HepG2 (cell line): ENCODE data around the gene STK40. TPM values are rescaled to one million over a fixed set of nuclear protein-coding genes. Genes with fewer than 3 reads are reported as not detected.

Source experiments
- ATAC-seq: fragments of 200-7000 bp; cut with Tn5 transposase; 3 replicates; pipeline ENCODE4 v1.9.1; 2020; ENCODE audit warnings: mild to moderate bottlenecking, moderate library complexity
- BruUV-seq: library from RNA; stranded (reverse); fragments of 400-500 nt; replicated peaks from 2 replicates; lab custom pipeline; 2021; lab: Mats Ljungman, UMichigan
- CTCF ChIA-PET: fragments of 300-600 bp; formaldehyde crosslinking; extraction: SDS; loops from one replicate; lab custom pipeline; 2021; ENCODE audit warnings: low total read pairs, inconsistent platforms, low intra/inter-chr PET ratio; lab: Yijun Ruan, JAX
- POLR2A ChIA-PET: fragments of 350-600 bp; sonication (Branson Sonifier 250); formaldehyde crosslinking; loops from one replicate; lab custom pipeline; 2020; ENCODE audit warnings: antibody characterized with exemption, inconsistent platforms; lab: Yijun Ruan, JAX
- DNase-seq: peaks from one replicate; pipeline ENCODE4 v3.0.0-alpha.2; 2015; ENCODE audit warnings: low spot score
- FAIRE-seq: peaks from 3 replicates; lab custom pipeline; 2011; peaks lifted over from hg19 to GRCh38; lab: Jason Lieb, UNC
- H2AFZ ChIP-seq: one replicate; pipeline ENCODE4 v1.6.1; 2011; ENCODE audit warnings: low read length, inconsistent platforms
- H3K27ac ChIP-seq: fragments of 300-600 bp; 3 replicates; pipeline ENCODE4 v1.8.0; 2011; ENCODE audit warnings: mixed run types, mild to moderate bottlenecking, mixed read lengths, low read length, inconsistent platforms; ENCODE audit not compliant: insufficient read depth; ENCODE audit errors: extremely low read length
- H3K27me3 ChIP-seq, 2 experiments: fragments of 200-600 bp in 1 of 2; 2 replicates in 1 of 2; 3 replicates in 1 of 2; pipeline versions ENCODE4 v1.6.0 to v1.8.0; 2011; ENCODE audit warnings: low read length in 2 of 2, mild to moderate bottlenecking in 2 of 2, moderate library complexity in 2 of 2, inconsistent platforms in 1 of 2; ENCODE audit not compliant: insufficient read depth in 2 of 2, control insufficient read depth in 1 of 2
- H3K36me3 ChIP-seq, 2 experiments: fragments of 200-600 bp in 1 of 2; replicated peaks in 1 of 2; 2 replicates in 1 of 2; 3 replicates in 1 of 2; pipeline versions ENCODE4 v1.5.1 to v1.8.0; 2011; ENCODE audit warnings: low read length in 2 of 2, inconsistent platforms in 1 of 2; ENCODE audit not compliant: insufficient read depth in 2 of 2, control insufficient read depth in 1 of 2
- H3K4me1 ChIP-seq: 2 replicates; pipeline ENCODE4 v1.5.1; 2012; ENCODE audit warnings: low read length, inconsistent platforms; ENCODE audit not compliant: insufficient read depth
- H3K4me2 ChIP-seq: 2 replicates; pipeline ENCODE4 v1.6.0; 2011; ENCODE audit warnings: low read depth, low read length, inconsistent platforms
- H3K4me3 ChIP-seq, 3 experiments: fragments of 200-600 bp in 1 of 3; sonication (generic), shearing (Covaris generic) in 1 of 3; replicated peaks in 1 of 3; 2 replicates each; pipeline ENCODE4 v1.5.1; 2011 to 2016; ENCODE audit warnings: low read length in 3 of 3, inconsistent platforms in 2 of 3, low read depth in 2 of 3, mild to moderate bottlenecking in 2 of 3, control low read depth in 1 of 3, mixed read lengths in 1 of 3; ENCODE audit not compliant: insufficient read depth in 1 of 3
- H3K79me2 ChIP-seq: one replicate; pipeline ENCODE4 v1.6.1; 2011; ENCODE audit warnings: low read length, inconsistent platforms; ENCODE audit not compliant: insufficient read depth
- H3K9ac ChIP-seq: 2 replicates; pipeline ENCODE4 v1.6.0; 2011; ENCODE audit warnings: mild to moderate bottlenecking, low read depth, low read length, inconsistent platforms; ENCODE audit not compliant: insufficient read depth
- H3K9me3 ChIP-seq: 2 replicates; pipeline ENCODE4 v1.5.1; 2012; ENCODE audit warnings: mild to moderate bottlenecking, low read length
- H4K20me1 ChIP-seq: 2 replicates; pipeline ENCODE4 v1.6.0; 2011; ENCODE audit warnings: inconsistent platforms, mild to moderate bottlenecking, low read length, moderate library complexity; ENCODE audit not compliant: insufficient read depth
- AGO2 ChIP-seq: fragments of 200-400 bp; formaldehyde crosslinking; optimal IDR thresholded peaks from 2 replicates; pipeline ENCODE3; 2017; ENCODE audit warnings: mild to moderate bottlenecking, low read depth, low read length, moderate library complexity
- ATF4 ChIP-seq, 2 experiments: fragments of 450-650 bp in 1 of 2; sonication (generic) in 1 of 2; formaldehyde crosslinking; IDR thresholded peaks; 2 replicates each; pipeline versions ENCODE4 v1.5.0 to v1.8.0; 2020 to 2022; ENCODE audit warnings: mild to moderate bottlenecking in 1 of 2, missing genetic modification reagents in 1 of 2
- ATF5 ChIP-seq: sonication (generic); formaldehyde crosslinking; IDR thresholded peaks from 2 replicates; pipeline ENCODE4 v1.4.0; 2020; ENCODE audit warnings: mild to moderate bottlenecking, low read depth, missing genetic modification reagents
- EED ChIP-seq: sonication (generic); formaldehyde crosslinking; IDR thresholded peaks from 2 replicates; pipeline ENCODE4 v1.5.0; 2020; ENCODE audit warnings: mild to moderate bottlenecking, missing genetic modification reagents
- ERF ChIP-seq: IDR thresholded peaks from 2 replicates; pipeline ENCODE4 v1.6.1; 2018; ENCODE audit warnings: missing biosample characterization, missing genetic modification reagents
- HNRNPH1 ChIP-seq: fragments of 200-400 bp; formaldehyde crosslinking; optimal IDR thresholded peaks from 2 replicates; pipeline ENCODE3; 2017; ENCODE audit warnings: mild to moderate bottlenecking, low read depth, low read length
- IRF9 ChIP-seq: sonication (generic); formaldehyde crosslinking; IDR thresholded peaks from 2 replicates; pipeline ENCODE4 v1.8.0; 2022; ENCODE audit warnings: missing genetic modification reagents, mild to moderate bottlenecking, borderline replicate concordance
- PATZ1 ChIP-seq: sonication (generic); formaldehyde crosslinking; IDR thresholded peaks from 2 replicates; pipeline ENCODE4 v1.4.0; 2020; ENCODE audit warnings: missing genetic modification reagents
- TEAD3 ChIP-seq: optimal IDR thresholded peaks from 2 replicates; pipeline ENCODE3; 2016; ENCODE audit warnings: borderline replicate concordance
- ZNF512 ChIP-seq: sonication (generic); formaldehyde crosslinking; IDR thresholded peaks from 2 replicates; pipeline ENCODE4 v1.4.0; 2020; ENCODE audit warnings: mild to moderate bottlenecking, missing genetic modification reagents
- ZNF513 ChIP-seq: sonication (generic); formaldehyde crosslinking; conservative IDR thresholded peaks from 2 replicates; pipeline ENCODE4 v1.5.0; 2020; ENCODE audit warnings: missing genetic modification reagents
- ZUFSP ChIP-seq: sonication (generic); formaldehyde crosslinking; IDR thresholded peaks from 2 replicates; pipeline ENCODE4 v1.9.0; 2021; ENCODE audit warnings: missing genetic modification reagents, mild to moderate bottlenecking, borderline replicate concordance
- WGBS: methylation state at CpG from one replicate; pipeline ENCODE4 v1.1.6; 2017; ENCODE audit warnings: low lambda C conversion rate; 5-methylcytosine and 5-hydroxymethylcytosine counted together
- in situ Hi-C: cut with HindIII; loops from 2 replicates; pipeline ENCODE4 v1.10.0; 2017; ENCODE audit warnings: low pct_unique_long_range_greater_than_20kb; ENCODE audit not compliant: extremely low pct_ligation_motif_present
- intact Hi-C: fragments of 100-400 bp; cut with micrococcal nuclease; formaldehyde crosslinking; loops from one replicate; pipeline ENCODE4 v1.10.0; 2022; ENCODE audit not compliant: unreplicated experiment
- polyA plus RNA-seq, 8 experiments: library from polyadenylated mRNA; depleted of rRNA in 3 of 8; stranded (reverse) in 7 of 8; unstranded in 1 of 8; fragments of >200 nt; fragmentation: Illumina TruSeq in 4 of 8; extraction: Trizol in 4 of 8; gene quantifications; 2 replicates each; pipeline versions ENCODE4 v1.2.1 to v1.2.3, GENCODE V29; 2011 to 2016; ENCODE audit warnings: low read depth in 4 of 8, missing spikeins in 1 of 8, mixed read lengths in 1 of 8; ENCODE audit not compliant: insufficient read depth in 1 of 8
- total RNA-seq, 5 experiments: library from RNA; depleted of rRNA; stranded (reverse); fragments of >200 nt; fragmentation: Illumina TruSeq; extraction: Trizol; gene quantifications; 2 replicates each; pipeline ENCODE4 v1.2.3, GENCODE V29; 2016; ENCODE audit warnings: low read depth in 1 of 5

Gene STK40
- total and polyA plus RNA-seq, 2 of the 13 experiments (the other 11 are each of a cell fraction or from before 2014, with no cell fraction given): 33.8 to 35.1 TPM

- Histone ChIP-seq H3K27me3 (no peaks in the 10 kb centered on the region; a peak in 1 of 5 replicates), H3K4me2 (no peak overlapping the region), H3K9me3 (no peaks in the 10 kb centered on the region), H3K4me3 (no peak overlapping the region), H4K20me1 (no peaks in the 10 kb centered on the region), H2AFZ (no peak overlapping the region), H3K9ac (no peak overlapping the region), H3K27ac (no peak overlapping the region), H3K36me3 (no peaks in the 10 kb centered on the region), H3K4me1 (peaks cover 22% of the 10 kb centered on the region), H3K79me2 (no peaks in the 10 kb centered on the region)
- no peak for DNase-seq
- POLR2A ChIA-PET: no interaction called here
- TSS peak; percentile 14 for BruUV-seq
- in situ Hi-C loops (no loop called here), intact Hi-C loops (no loop called here)
- CTCF ChIA-PET: no interaction called here
- 97% methylated on average over 39 of the region's 59 CpGs for WGBS
- FAIRE-seq: no peak
- ATAC-seq: no peak
- TF ChIP-seq ZNF512 (CRISPR knock-in tag): no peak
- peak; percentile 18 for TF ChIP-seq AGO2
- TF ChIP-seq HNRNPH1: no peak
- TF ChIP-seq PATZ1 (CRISPR knock-in tag): no peak
- no peak for TF ChIP-seq ZUFSP (CRISPR knock-in tag)
- TF ChIP-seq ZNF513: no peak
- TF ChIP-seq TEAD3 (CRISPR knock-in tag): no peak
- no peak for TF ChIP-seq IRF9 (CRISPR knock-in tag)
- TF ChIP-seq ERF: no peak
- TF ChIP-seq EED: no peak
- TF ChIP-seq ATF5 (CRISPR knock-in tag): no peak
- no peak for TF ChIP-seq ATF4 (CRISPR knock-in tag; IDR thresholded peaks at IDR 0.05)
These were observed 64.4 kb downstream of the STK40 start for GRCh38 chr1:36321119-36321951.
